Right lobe of liver (tissue), 4 donors: ENCODE results near the gene MLLT1.

Experiments used
- CTCF ChIP-seq, 4 donors: fragments of 200-600 bp in 3 of 4; fragments of 450-650 bp in 1 of 4; IDR thresholded peaks; one replicate each; pipeline versions ENCODE4 v1.5.1 to v1.8.0; 2016 to 2022; ENCODE audit warnings: antibody characterized with exemption in 4 of 4, mild to moderate bottlenecking in 2 of 4
- POLR2A ChIP-seq: fragments of 450-650 bp; IDR thresholded peaks from one replicate; pipeline ENCODE4 v1.6.1; 2017; ENCODE audit warnings: antibody characterized with exemption, mild to moderate bottlenecking
- donor health status: DM: no; HTN: no; CAD: no.
- donor health status: DM: no; HTN: no; CAD: no.
- donor health status: DM: no; HTN: yes; CAD: no.

- TF ChIP-seq CTCF (IDR thresholded peaks at IDR 0.05) (no peak), POLR2A (no peak)
Measured at GRCh38 chr19:6271251-6271650, 8.5 kb downstream of the MLLT1 start.
